ENCODE measurements around the gene MVK. TPM values are rescaled to one million over a fixed set of nuclear protein-coding genes. Genes with fewer than 3 reads are reported as not detected.

Gene MVK
- total and polyA plus RNA-seq, 12 donors, result 10.8 to 194 (median 25.2) TPM

DNA sequence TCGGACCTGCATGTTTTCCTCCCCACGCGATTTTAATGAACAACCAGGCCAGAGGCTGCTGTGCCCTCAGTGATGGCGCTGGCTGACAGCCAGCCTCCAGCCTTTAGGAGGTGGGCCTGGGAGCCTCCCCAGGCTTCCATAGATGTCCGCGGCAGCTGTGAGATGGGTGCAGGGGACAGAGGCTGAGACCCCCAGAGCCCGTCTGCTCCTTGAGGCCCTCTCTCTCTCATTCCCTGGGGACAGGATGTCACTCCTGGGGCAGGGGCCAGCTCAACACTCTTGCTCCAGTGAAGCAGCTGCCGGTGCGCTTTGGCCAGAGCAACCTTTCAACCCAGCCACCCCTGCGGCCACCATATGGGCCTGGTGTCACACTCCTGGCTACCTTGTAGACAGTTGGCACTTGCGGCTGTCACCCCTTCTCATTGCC lies 24.8 kb downstream of the MVK start:
- Histone ChIP-seq H3K9me3 (replicated peaks in 1 of 3) (no peaks in the 10 kb centered on the region), H3K4me3 (no peak overlapping the region), H3K27me3 (no peaks in the 10 kb centered on the region), H3K4me1 (replicated peaks in 1 of 2) (peaks cover 0 to 5% of the 10 kb centered on the region in 2 donors), H3K27ac (no peak overlapping the region), H3K36me3 (replicated peaks in 1 of 2) (no peaks in the 10 kb centered on the region)
- TF ChIP-seq CTCF (IDR thresholded peaks at IDR 0.05) (no peak), POLR2A (IDR thresholded peaks at IDR 0.05) (no peak)
- no peak for DNase-seq
- WGBS, 4 donors, result 65 to 76% (median 69%) methylated on average over 9 to 11 of the region's 11 CpGs
- intact Hi-C loops (cut with DNase I), result loop anchor here in 1 of 2 donors (5.0 kb wide), 2 partner anchors 76 to 119 kb away; no protein-coding TSS in a partner anchor

- Histone ChIP-seq H3K4me3 (no peak overlapping the region), H3K4me1 (replicated peaks in 1 of 2) (peaks cover 0 to 5% of the 10 kb centered on the region in 2 donors), H3K27me3 (no peaks in the 10 kb centered on the region), H3K9me3 (replicated peaks in 1 of 3) (no peaks in the 10 kb centered on the region), H3K36me3 (replicated peaks in 1 of 2) (no peaks in the 10 kb centered on the region), H3K27ac (no peak overlapping the region)
- intact Hi-C loops (cut with DNase I), result loop anchor here in 1 of 2 donors (5.0 kb wide), 2 partner anchors 77 to 118 kb away; no protein-coding TSS in a partner anchor
- no peak for DNase-seq
- WGBS, 4 donors, result 74 to 93% (median 79%) methylated on average over 5 to 7 of the region's 7 CpGs
- TF ChIP-seq CTCF (IDR thresholded peaks at IDR 0.05) (no peak), POLR2A (IDR thresholded peaks at IDR 0.05) (no peak)
Observed at GRCh38 chr12:109599087-109599486, 25.5 kb downstream of the MVK start.

GRCh38 chr12:109600481-109600880 lies 26.9 kb downstream of the MVK start:
- no peak overlapping the region for H3K4me3 ChIP-seq
- no peak overlapping the region for H3K27ac ChIP-seq
- intact Hi-C loops (cut with DNase I), result no loop called here
- no peaks in the 10 kb centered on the region for H3K9me3 ChIP-seq (replicated peaks in 1 of 3)
- peaks cover 0 to 5% of the 10 kb centered on the region in 2 donors for H3K4me1 ChIP-seq (replicated peaks in 1 of 2)
- H3K27me3 ChIP-seq, result no peaks in the 10 kb centered on the region
- TF ChIP-seq POLR2A (IDR thresholded peaks at IDR 0.05), result no peak
- TF ChIP-seq CTCF (IDR thresholded peaks at IDR 0.05), result no peak
- WGBS, 4 donors, result 79 to 93% (median 90%) methylated on average over 2 of the region's 2 CpGs
- no peaks in the 10 kb centered on the region for H3K36me3 ChIP-seq (replicated peaks in 1 of 2)
- no peak for DNase-seq

DNA sequence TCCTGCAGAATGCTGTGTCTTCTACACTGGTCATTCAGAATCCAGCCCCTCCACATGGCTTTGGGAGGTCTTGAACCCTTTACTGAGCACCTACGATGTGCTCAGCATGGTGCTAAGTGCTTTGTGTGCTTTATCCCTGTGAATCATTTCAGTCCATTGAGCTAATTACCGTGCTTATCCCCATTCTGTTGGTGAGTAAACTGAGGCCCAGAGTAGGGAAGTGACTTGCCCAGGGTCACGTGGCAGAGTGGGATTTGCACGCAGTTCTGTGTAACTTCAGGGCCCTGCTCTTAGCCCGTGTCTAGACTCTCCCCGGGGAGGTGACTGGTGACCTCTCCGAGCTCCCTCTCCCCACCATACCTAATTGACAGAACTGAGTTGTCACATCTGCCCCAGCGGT lies 27.4 kb downstream of the MVK start:
- Histone ChIP-seq H3K36me3 (replicated peaks in 1 of 2) (no peaks in the 10 kb centered on the region), H3K27ac (no peak overlapping the region), H3K4me1 (replicated peaks in 1 of 2) (peaks cover 0 to 5% of the 10 kb centered on the region in 2 donors), H3K4me3 (no peak overlapping the region), H3K9me3 (replicated peaks in 1 of 3) (no peaks in the 10 kb centered on the region), H3K27me3 (no peaks in the 10 kb centered on the region)
- no peak for TF ChIP-seq POLR2A (IDR thresholded peaks at IDR 0.05)
- TF ChIP-seq CTCF (IDR thresholded peaks at IDR 0.05), result no peak
- DNase-seq, result no peak
- WGBS, 4 donors, result 89 to 95% (median 92%) methylated on average over 7 to 8 of the region's 8 CpGs
- intact Hi-C loops (cut with DNase I), result no loop called here

All from adrenal gland (tissue), 12 donors.